Natural killer cell (primary cell): Measurements from ENCODE around the gene CD48. TPM values are rescaled to one million over a fixed set of nuclear protein-coding genes. Genes with fewer than 3 reads are reported as not detected.

Experiments used
- ATAC-seq, 3 donors: fragments of 150-1000 bp in 2 of 3; fragments of 200-7000 bp in 1 of 3; cut with Tn5 transposase; 1 replicate in 1 of 3; 2 replicates in 2 of 3; pipeline ENCODE4 v1.10.0; 2021; ENCODE audit warnings: mild to moderate bottlenecking in 2 of 3, moderate library complexity in 2 of 3
- DNase-seq, 2 donors: peaks; one replicate each; pipeline versions ENCODE4 v3.0.0 to v3.0.0-alpha.2; 2013 to 2021; ENCODE audit warnings: mixed read lengths in 1 of 2
- H3K27ac ChIP-seq: one replicate; pipeline ENCODE4 v1.5.1; 2013; ENCODE audit warnings: mild to moderate bottlenecking, low read length
- H3K27me3 ChIP-seq: one replicate; pipeline ENCODE4 v1.6.1; 2013; ENCODE audit warnings: low read length; ENCODE audit not compliant: control insufficient read depth, insufficient read depth
- H3K36me3 ChIP-seq: one replicate; pipeline ENCODE4 v1.6.1; 2013; ENCODE audit warnings: low read length; ENCODE audit not compliant: control insufficient read depth, insufficient read depth
- H3K4me1 ChIP-seq: one replicate; pipeline ENCODE4 v1.6.1; 2013; ENCODE audit warnings: low read length; ENCODE audit not compliant: control insufficient read depth, insufficient read depth
- H3K4me3 ChIP-seq: one replicate; pipeline ENCODE4 v1.5.1; 2013; ENCODE audit warnings: low read length
- H3K9me3 ChIP-seq: one replicate; pipeline ENCODE4 v1.6.1; 2013; ENCODE audit warnings: low read length; ENCODE audit not compliant: control insufficient read depth, insufficient read depth
- H3K27ac Mint-ChIP-seq, 2 donors: one replicate each; pipeline ENCODE4 v1.8.0; 2022; ENCODE audit warnings: mild to moderate bottlenecking in 2 of 2, mixed read lengths in 2 of 2, moderate library complexity in 1 of 2
- H3K27me3 Mint-ChIP-seq, 2 donors: one replicate each; pipeline ENCODE4 v1.8.0; 2022; ENCODE audit warnings: low read depth in 2 of 2, mixed read lengths in 2 of 2
- H3K36me3 Mint-ChIP-seq: one replicate; pipeline ENCODE4 v1.8.0; 2022; ENCODE audit warnings: mixed read lengths
- H3K4me1 Mint-ChIP-seq, 2 donors: one replicate each; pipeline ENCODE4 v1.8.0; 2022; ENCODE audit warnings: mixed read lengths in 2 of 2
- H3K4me3 Mint-ChIP-seq: one replicate; pipeline ENCODE4 v1.8.0; 2022; ENCODE audit warnings: mild to moderate bottlenecking, moderate library complexity, mixed read lengths
- H3K9me3 Mint-ChIP-seq, 2 donors: one replicate each; pipeline ENCODE4 v1.8.0; 2022; ENCODE audit warnings: mixed read lengths in 2 of 2
- CTCF ChIP-seq: fragments of 200-600 bp; IDR thresholded peaks from one replicate; pipeline ENCODE4 v1.8.0; 2022; ENCODE audit warnings: antibody characterized with exemption
- WGBS: methylation state at CpG from one replicate; pipeline ENCODE4 v1.1.7; 2013; ENCODE audit warnings: missing lambda C conversion rate; ENCODE audit not compliant: insufficient coverage; 5-methylcytosine and 5-hydroxymethylcytosine counted together
- intact Hi-C: fragments of 100-400 bp; cut with micrococcal nuclease; formaldehyde crosslinking; loops from one replicate; pipeline ENCODE4 v1.14.2; 2022
- total RNA-seq, 4 donors: library from RNA; stranded (reverse); fragments of 120-200 nt in 1 of 4; gene quantifications; one replicate each; pipeline versions ENCODE4 v1.2.3 to v1.2.4, GENCODE V29; 2013 to 2022

The CD48 gene
- total RNA-seq, 3 donors from 2014 or later (not counting 1 experiment from before 2014, with no cell fraction given) = 213 to 249 (median 223) TPM

- Mint-ChIP-seq H3K27me3 (no peaks in the 10 kb centered on the region), H3K9me3 (no peaks in the 10 kb centered on the region), H3K27ac (no peak overlapping the region), H3K36me3 (no peaks in the 10 kb centered on the region), H3K4me3 (no peak overlapping the region), H3K4me1 (peaks cover 21 to 39% of the 10 kb centered on the region in 2 donors)
- intact Hi-C loops = loop anchor here (5.0 kb wide), 2 partner anchors 58 to 72 kb away; no protein-coding TSS in a partner anchor
- no peak for TF ChIP-seq CTCF
- H3K4me1 ChIP-seq = peaks cover 64% of the 10 kb centered on the region
- H3K4me3 ChIP-seq = peak overlapping the region; percentile 80
- H3K27ac ChIP-seq = peak overlapping the region; percentile 94
- H3K36me3 ChIP-seq = peaks cover 7% of the 10 kb centered on the region
- ATAC-seq (no peak), DNase-seq (no peak)
- H3K27me3 ChIP-seq = no peaks in the 10 kb centered on the region
- WGBS = no CpG with 5 or more reads among the region's 1 CpG
- no peaks in the 10 kb centered on the region for H3K9me3 ChIP-seq
Measured at GRCh38 chr1:160709715-160710114, 1.9 kb downstream of the CD48 start.

GRCh38 chr1:160708801-160709200 is 2.8 kb downstream of the CD48 start:
- Mint-ChIP-seq H3K4me1 (peaks cover 30 to 43% of the 10 kb centered on the region in 2 donors), H3K27ac (no peak overlapping the region), H3K4me3 (no peak overlapping the region), H3K36me3 (no peaks in the 10 kb centered on the region), H3K27me3 (no peaks in the 10 kb centered on the region), H3K9me3 (no peaks in the 10 kb centered on the region)
- 15% methylated on average over 4 of the region's 4 CpGs for WGBS
- TF ChIP-seq CTCF = no peak
- H3K27ac ChIP-seq = peak overlapping the region; percentile 94
- peak overlapping the region; percentile 80 for H3K4me3 ChIP-seq
- peak; percentile 14 to 45 (median 34) for ATAC-seq
- peaks cover 62% of the 10 kb centered on the region for H3K4me1 ChIP-seq
- intact Hi-C loops = loop anchor here (5.0 kb wide), 1 partner anchor 72 kb away; no protein-coding TSS in a partner anchor
- DNase-seq = peak in 1 of 2 donors; percentile 65
- H3K9me3 ChIP-seq = no peaks in the 10 kb centered on the region
- H3K27me3 ChIP-seq = no peaks in the 10 kb centered on the region
- peaks cover 7% of the 10 kb centered on the region for H3K36me3 ChIP-seq

- 29% methylated on average over 4 of the region's 4 CpGs for WGBS
- Mint-ChIP-seq H3K4me3 (no peak overlapping the region), H3K27me3 (no peaks in the 10 kb centered on the region), H3K4me1 (peaks cover 34 to 46% of the 10 kb centered on the region in 2 donors), H3K9me3 (no peaks in the 10 kb centered on the region), H3K36me3 (peaks cover 5% of the 10 kb centered on the region), H3K27ac (no peak overlapping the region)
- Histone ChIP-seq H3K27me3 (no peaks in the 10 kb centered on the region), H3K27ac (peak overlapping the region; percentile 94), H3K9me3 (no peaks in the 10 kb centered on the region), H3K4me1 (peaks cover 65% of the 10 kb centered on the region), H3K4me3 (peak overlapping the region; percentile 80), H3K36me3 (peaks cover 14% of the 10 kb centered on the region)
- peak in 1 of 2 donors; percentile 40 for DNase-seq
- peak; percentile 11 to 50 (median 16) for ATAC-seq
- intact Hi-C loops = loop anchor here (5.0 kb wide), 1 partner anchor 71 kb away; no protein-coding TSS in a partner anchor
- no peak for TF ChIP-seq CTCF
Measured at GRCh38 chr1:160708118-160708517, 3.5 kb downstream of the CD48 start.
